K562 (cell line): ENCODE measurements around the gene CCR2. TPM values are rescaled to one million over a fixed set of nuclear protein-coding genes. Genes with fewer than 3 reads are reported as not detected.
"Not testable (repeated sequence)": the region's sequence is repeated elsewhere in the genome, so short reads cannot be mapped to it uniquely, and the experiment has no call there.

Experiments used
- ATAC-seq: fragments of 200-7000 bp; cut with Tn5 transposase; 3 replicates; pipeline ENCODE4 v1.9.1; 2020; ENCODE audit warnings: moderate library complexity
- BruUV-seq: library from RNA; stranded (reverse); fragments of 400-500 nt; replicated peaks from 2 replicates; lab custom pipeline; 2021; lab: Mats Ljungman, UMichigan
- CTCF ChIA-PET: fragments of 300-600 bp; formaldehyde crosslinking; extraction: SDS; loops from one replicate; lab custom pipeline; 2021; ENCODE audit warnings: low intra/inter-chr PET ratio; lab: Yijun Ruan, JAX
- POLR2A ChIA-PET: fragments of 300-600, 350-650 bp; sonication (Branson Sonifier 250); formaldehyde crosslinking; extraction: SDS; loops from one replicate; lab custom pipeline; 2021; ENCODE audit warnings: antibody characterized with exemption, inconsistent platforms; lab: Yijun Ruan, JAX
- DNase-seq, 4 experiments: peaks; one replicate each; pipeline versions ENCODE4 v3.0.0 to v3.0.0-alpha.2; 2011 to 2018; ENCODE audit warnings: low spot score in 3 of 4, mixed read lengths in 3 of 4; ENCODE audit errors: extremely low read depth in 1 of 4
- FAIRE-seq: peaks from 2 replicates; lab custom pipeline; 2011; peaks lifted over from hg19 to GRCh38; lab: Jason Lieb, UNC
- H2AFZ ChIP-seq: 2 replicates; pipeline ENCODE4 v1.6.0; 2011; ENCODE audit warnings: low read depth, low read length, control low read depth, inconsistent platforms
- H3K27ac ChIP-seq: fragments of 200-600 bp; 3 replicates; pipeline ENCODE4 v1.8.0; 2011; ENCODE audit warnings: low read depth, mild to moderate bottlenecking, control low read depth, inconsistent platforms, low read length, moderate library complexity, mixed read lengths; ENCODE audit errors: extremely low read depth
- H3K27me3 ChIP-seq, 2 experiments: fragments of 300-600 bp in 1 of 2; 2 replicates in 1 of 2; 3 replicates in 1 of 2; pipeline versions ENCODE4 v1.6.0 to v1.8.0; 2011; ENCODE audit warnings: inconsistent platforms in 2 of 2, low read length in 2 of 2, mild to moderate bottlenecking in 1 of 2, mixed read lengths in 1 of 2, moderate library complexity in 1 of 2; ENCODE audit not compliant: control insufficient read depth in 2 of 2, insufficient read depth in 2 of 2
- H3K36me3 ChIP-seq: fragments of 300-600 bp; 3 replicates; pipeline ENCODE4 v1.8.0; 2011; ENCODE audit warnings: mild to moderate bottlenecking, low read length, inconsistent platforms; ENCODE audit not compliant: control insufficient read depth, insufficient read depth
- H3K4me1 ChIP-seq, 2 experiments: fragments of 200-600 bp in 1 of 2; replicated peaks in 1 of 2; 2 replicates in 1 of 2; 3 replicates in 1 of 2; pipeline versions ENCODE4 v1.5.1 to v1.8.0; 2011; ENCODE audit warnings: inconsistent platforms in 2 of 2, low read length in 2 of 2, mild to moderate bottlenecking in 1 of 2, mixed read lengths in 1 of 2, moderate library complexity in 1 of 2; ENCODE audit not compliant: control insufficient read depth in 2 of 2, insufficient read depth in 2 of 2
- H3K4me2 ChIP-seq: 2 replicates; pipeline ENCODE4 v1.6.1; 2011; ENCODE audit warnings: low read length, control low read depth, inconsistent platforms, mixed read lengths; ENCODE audit not compliant: insufficient read depth
- H3K4me3 ChIP-seq: fragments of 200-600 bp; sonication (generic), shearing (Covaris generic); 2 replicates; pipeline ENCODE4 v1.5.1; 2016; ENCODE audit warnings: control low read depth, inconsistent platforms
- H3K79me2 ChIP-seq: fragments of 200-600 bp; 3 replicates; pipeline ENCODE4 v1.8.0; 2011; ENCODE audit warnings: low read length, inconsistent platforms; ENCODE audit not compliant: control insufficient read depth, insufficient read depth
- H3K9ac ChIP-seq, 2 experiments: 2 replicates each; pipeline versions ENCODE4 v1.6.0 to v1.6.1; 2011; ENCODE audit warnings: low read depth in 2 of 2, low read length in 2 of 2, control low read depth in 1 of 2, inconsistent platforms in 1 of 2, mild to moderate bottlenecking in 1 of 2, mixed read lengths in 1 of 2; ENCODE audit not compliant: insufficient read depth in 1 of 2
- H3K9me1 ChIP-seq: one replicate; pipeline ENCODE4 v1.6.0; 2011; ENCODE audit warnings: inconsistent platforms, mild to moderate bottlenecking, low read length, moderate library complexity; ENCODE audit not compliant: control insufficient read depth, insufficient read depth
- H3K9me3 ChIP-seq: replicated peaks from 2 replicates; pipeline ENCODE4 v1.5.1; 2011; ENCODE audit warnings: low read depth, low read length, inconsistent platforms; ENCODE audit not compliant: control insufficient read depth, insufficient read depth
- H4K20me1 ChIP-seq: replicated peaks from 2 replicates; pipeline ENCODE4 v1.6.1; 2011; ENCODE audit warnings: low read length, inconsistent platforms, mixed read lengths; ENCODE audit not compliant: control insufficient read depth, insufficient read depth
- ATF3 ChIP-seq, 2 experiments: fragments of 450-650 bp in 1 of 2; sonication (generic) in 1 of 2; formaldehyde crosslinking in 1 of 2; IDR thresholded peaks in 1 of 2; conservative IDR thresholded peaks in 1 of 2; 2 replicates each; pipeline versions ENCODE4 v1.6.1 to v1.8.1; 2016 to 2023; ENCODE audit warnings: mild to moderate bottlenecking in 2 of 2, moderate library complexity in 2 of 2, inconsistent platforms in 1 of 2, missing genetic modification reagents in 1 of 2
- CBX5 ChIP-seq: IDR thresholded peaks from 2 replicates; pipeline ENCODE4 v1.6.1; 2014; ENCODE audit warnings: low read depth, borderline replicate concordance
- CHD1 ChIP-seq: fragments of 200-600 bp; sonication (generic); IDR thresholded peaks from one replicate; pipeline ENCODE4 v1.6.1; 2012; ENCODE audit warnings: mild to moderate bottlenecking, moderate library complexity, low read length, inconsistent platforms
- EZH2 ChIP-seq: IDR thresholded peaks from 2 replicates; pipeline ENCODE4 v1.6.1; 2012; ENCODE audit warnings: low read depth, mild to moderate bottlenecking, inconsistent platforms, low read length, borderline replicate concordance
- FOSL1 ChIP-seq: fragments of 200-800 bp; sonication (Bioruptor generic); conservative IDR thresholded peaks from 2 replicates; pipeline ENCODE4 v1.6.1; 2016; ENCODE audit warnings: missing genetic modification characterization, missing compliant biosample characterization
- MEF2D ChIP-seq: conservative IDR thresholded peaks from 2 replicates; pipeline ENCODE4 v1.6.1; 2016; ENCODE audit warnings: low read depth, missing genetic modification characterization, missing compliant biosample characterization
- RBFOX2 ChIP-seq: fragments of 200-400 bp; formaldehyde crosslinking; IDR thresholded peaks from 2 replicates; pipeline ENCODE4 v1.6.1; 2017; ENCODE audit warnings: low read depth, mild to moderate bottlenecking, low read length, moderate library complexity
- ZC3H11A ChIP-seq: IDR thresholded peaks from 2 replicates; pipeline ENCODE4 v1.6.1; 2012; ENCODE audit warnings: low read depth, low read length, improper control_type of control experiment
- ZNF444 ChIP-seq: fragments of 250-450 bp; sonication (Bioruptor Pico); IDR thresholded peaks from 2 replicates; pipeline ENCODE4 v1.4.0; 2020; ENCODE audit warnings: mild to moderate bottlenecking, moderate library complexity
- whole genome bisulfite sequencing: fragments of 100-300 bp; shearing (Covaris generic); methylation state at CpG from one replicate; pipeline ENCODE4 v1.1.6; 2016; ENCODE audit warnings: low coverage, mixed read lengths; ENCODE audit not compliant: insufficient coverage; ENCODE audit errors: missing lambda C conversion rate; 5-methylcytosine and 5-hydroxymethylcytosine counted together
- in situ Hi-C: fragments of 300-500 bp; cut with MboI; formaldehyde crosslinking; loops from 4 replicates; pipeline ENCODE4 v1.15.0; 2018; ENCODE audit warnings: inconsistent platforms, mixed read lengths
- intact Hi-C: fragments of 100-400 bp; cut with micrococcal nuclease; formaldehyde crosslinking; loops from 2 replicates; pipeline ENCODE4 v1.14.2; 2022
- polyA plus RNA-seq, 8 experiments: library from polyadenylated mRNA; depleted of rRNA in 4 of 8; stranded (reverse) in 5 of 8; unstranded in 3 of 8; fragments of >200 nt; fragmentation: Nextera tagmentation in 2 of 8; fragmentation: Illumina TruSeq in 1 of 8; extraction: Ambion mirVana in 2 of 8; extraction: Trizol in 1 of 8; gene quantifications; 2 replicates each; pipeline versions ENCODE4 v1.2.1 to v1.2.3, GENCODE V29; 2011 to 2014; ENCODE audit warnings: inconsistent platforms in 1 of 8, missing spikeins in 1 of 8
- total RNA-seq, 7 experiments: library from RNA; depleted of rRNA in 6 of 7; stranded (reverse); fragments of >200 nt in 6 of 7; fragmentation: Illumina TruSeq in 2 of 7; extraction: Trizol in 2 of 7; gene quantifications; 2 replicates each; pipeline versions ENCODE4 v1.2.1 to v1.2.3, GENCODE V29; 2011 to 2021; ENCODE audit warnings: low replicate concordance in 1 of 7
- TF ChIP-seq, protein P1 (sequence below): sonication (generic); formaldehyde crosslinking; IDR thresholded peaks from 2 replicates; pipeline ENCODE4 v1.8.1; 2023; ENCODE audit warnings: mild to moderate bottlenecking, missing genetic modification reagents

CCR2 gene
- total and polyA plus RNA-seq, 9 of the 15 experiments (the other 6 are each of a cell fraction or from before 2014, with no cell fraction given), result not detected

DNA sequence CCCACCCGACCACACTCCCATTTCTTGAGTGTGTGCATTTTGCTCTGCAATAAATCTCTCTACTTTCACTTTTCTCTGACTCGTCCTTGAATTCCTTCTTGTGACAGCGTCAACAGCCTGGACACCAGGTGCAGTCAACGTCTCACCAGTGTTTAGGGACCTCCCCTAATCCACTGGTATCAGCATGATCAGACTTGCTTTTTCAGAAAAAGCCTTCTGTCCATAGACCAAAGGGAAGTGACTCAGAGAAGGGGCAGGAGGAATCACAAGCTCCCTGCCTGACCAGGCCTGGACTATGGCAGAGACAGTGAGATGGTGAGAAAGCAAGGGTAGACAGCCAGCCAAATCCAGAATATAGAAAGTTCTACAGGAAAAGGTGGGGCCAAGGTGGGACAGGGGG lies 32.3 kb downstream of the CCR2 start (continued):
- TF ChIP-seq ZNF444 (CRISPR knock-in tag) (no peak), CBX5 (no peak), MEF2D (tag) (no peak), CHD1 (no peak), RBFOX2 (no peak), ZC3H11A (no peak), EZH2 (no peak)
- TF ChIP-seq, protein P1, sequence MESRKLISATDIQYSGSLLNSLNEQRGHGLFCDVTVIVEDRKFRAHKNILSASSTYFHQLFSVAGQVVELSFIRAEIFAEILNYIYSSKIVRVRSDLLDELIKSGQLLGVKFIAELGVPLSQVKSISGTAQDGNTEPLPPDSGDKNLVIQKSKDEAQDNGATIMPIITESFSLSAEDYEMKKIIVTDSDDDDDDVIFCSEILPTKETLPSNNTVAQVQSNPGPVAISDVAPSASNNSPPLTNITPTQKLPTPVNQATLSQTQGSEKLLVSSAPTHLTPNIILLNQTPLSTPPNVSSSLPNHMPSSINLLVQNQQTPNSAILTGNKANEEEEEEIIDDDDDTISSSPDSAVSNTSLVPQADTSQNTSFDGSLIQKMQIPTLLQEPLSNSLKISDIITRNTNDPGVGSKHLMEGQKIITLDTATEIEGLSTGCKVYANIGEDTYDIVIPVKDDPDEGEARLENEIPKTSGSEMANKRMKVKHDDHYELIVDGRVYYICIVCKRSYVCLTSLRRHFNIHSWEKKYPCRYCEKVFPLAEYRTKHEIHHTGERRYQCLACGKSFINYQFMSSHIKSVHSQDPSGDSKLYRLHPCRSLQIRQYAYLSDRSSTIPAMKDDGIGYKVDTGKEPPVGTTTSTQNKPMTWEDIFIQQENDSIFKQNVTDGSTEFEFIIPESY (CRISPR knock-in tag), result no peak

- ATAC-seq; H3K9me3 ChIP-seq; H3K4me2 ChIP-seq; H3K9ac ChIP-seq; intact Hi-C loops; POLR2A ChIA-PET; BruUV-seq; H3K9me1 ChIP-seq; H3K27me3 ChIP-seq; H3K79me2 ChIP-seq; DNase-seq; H3K27ac ChIP-seq; in situ Hi-C loops; H4K20me1 ChIP-seq; CTCF ChIA-PET; FAIRE-seq; H3K36me3 ChIP-seq; H2AFZ ChIP-seq; H3K4me3 ChIP-seq; TF ChIP-seq ATF3 (CRISPR knock-in tag; conservative IDR thresholded peaks at IDR 0.05): not testable (repeated sequence)
- 15% methylated on average over 4 of the region's 4 CpGs for WGBS
- H3K4me1 ChIP-seq, result peaks cover 0 to 24% of the 10 kb centered on the region in 2 experiments; a peak in 4 of 5 replicates
- TF ChIP-seq ATF3 (IDR thresholded peaks at IDR 0.05) (peak; percentile 47), FOSL1 (tag) (peak; percentile 70)
These were observed 34.9 kb downstream of the CCR2 start for GRCh38 chr3:46388847-46389246.
